ENCODE measurements around the gene MPP7. TPM values are rescaled to one million over a fixed set of nuclear protein-coding genes. Genes with fewer than 3 reads are reported as not detected.

MPP7 gene
- polyA plus RNA-seq, 1 donor from 2014 or later, result 6.1 TPM

GRCh38 chr10:28281726-28282315, 21.0 kb downstream of the MPP7 start:
- H3K9me3 ChIP-seq (ENCODE audit: low read length), result no peaks in the 10 kb centered on the region
- H3K36me3 ChIP-seq (ENCODE audit: insufficient read depth, low read length), result no peaks in the 10 kb centered on the region
- H3K9ac ChIP-seq (ENCODE audit: low read length), result no peak overlapping the region
- no peaks in the 10 kb centered on the region for H3K9me2 ChIP-seq (ENCODE audit: insufficient read depth, low read length)
- no peak overlapping the region for H3K27ac ChIP-seq (ENCODE audit: low read length)
- no peaks in the 10 kb centered on the region for H3K79me2 ChIP-seq (replicated peaks; ENCODE audit: insufficient read depth, low read length)
- TF ChIP-seq EP300 (conservative IDR thresholded peaks at IDR 0.05; ENCODE audit: poor library complexity, severe bottlenecking) (no peak), POLR2AphosphoS5 (IDR thresholded peaks at IDR 0.05) (no peak), TAF1 (IDR thresholded peaks at IDR 0.05; ENCODE audit: low read depth) (no peak), SMC3 (conservative IDR thresholded peaks at IDR 0.05; ENCODE audit: poor library complexity) (no peak), MXI1 (conservative IDR thresholded peaks at IDR 0.05; ENCODE audit: poor library complexity, severe bottlenecking) (no peak), EZH2 (IDR thresholded peaks at IDR 0.05; ENCODE audit: borderline replicate concordance, insufficient read depth, low read length, poor library complexity, severe bottlenecking) (no peak), REST (IDR thresholded peaks at IDR 0.05; ENCODE audit: borderline replicate concordance) (no peak), RAD21 (conservative IDR thresholded peaks at IDR 0.05) (no peak)
- TF ChIP-seq, protein P1, sequence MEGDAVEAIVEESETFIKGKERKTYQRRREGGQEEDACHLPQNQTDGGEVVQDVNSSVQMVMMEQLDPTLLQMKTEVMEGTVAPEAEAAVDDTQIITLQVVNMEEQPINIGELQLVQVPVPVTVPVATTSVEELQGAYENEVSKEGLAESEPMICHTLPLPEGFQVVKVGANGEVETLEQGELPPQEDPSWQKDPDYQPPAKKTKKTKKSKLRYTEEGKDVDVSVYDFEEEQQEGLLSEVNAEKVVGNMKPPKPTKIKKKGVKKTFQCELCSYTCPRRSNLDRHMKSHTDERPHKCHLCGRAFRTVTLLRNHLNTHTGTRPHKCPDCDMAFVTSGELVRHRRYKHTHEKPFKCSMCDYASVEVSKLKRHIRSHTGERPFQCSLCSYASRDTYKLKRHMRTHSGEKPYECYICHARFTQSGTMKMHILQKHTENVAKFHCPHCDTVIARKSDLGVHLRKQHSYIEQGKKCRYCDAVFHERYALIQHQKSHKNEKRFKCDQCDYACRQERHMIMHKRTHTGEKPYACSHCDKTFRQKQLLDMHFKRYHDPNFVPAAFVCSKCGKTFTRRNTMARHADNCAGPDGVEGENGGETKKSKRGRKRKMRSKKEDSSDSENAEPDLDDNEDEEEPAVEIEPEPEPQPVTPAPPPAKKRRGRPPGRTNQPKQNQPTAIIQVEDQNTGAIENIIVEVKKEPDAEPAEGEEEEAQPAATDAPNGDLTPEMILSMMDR (IDR thresholded peaks at IDR 0.05; ENCODE audit: poor library complexity, severe bottlenecking), result no peak
- no peak overlapping the region for H3K4me2 ChIP-seq (ENCODE audit: low read length)
- H3K4me3 ChIP-seq (ENCODE audit: low read length), result no peak overlapping the region
- H3F3A ChIP-seq (ENCODE audit: insufficient read depth, low read length, poor library complexity, severe bottlenecking), result no peaks in the 10 kb centered on the region
- no peaks in the 10 kb centered on the region for H3K27me3 ChIP-seq (ENCODE audit: insufficient read depth, low read depth, low read length)
- H4K20me1 ChIP-seq (ENCODE audit: insufficient read depth), result no peaks in the 10 kb centered on the region
- no peak overlapping the region for H2AFZ ChIP-seq (ENCODE audit: low read depth, low read length)

DNA sequence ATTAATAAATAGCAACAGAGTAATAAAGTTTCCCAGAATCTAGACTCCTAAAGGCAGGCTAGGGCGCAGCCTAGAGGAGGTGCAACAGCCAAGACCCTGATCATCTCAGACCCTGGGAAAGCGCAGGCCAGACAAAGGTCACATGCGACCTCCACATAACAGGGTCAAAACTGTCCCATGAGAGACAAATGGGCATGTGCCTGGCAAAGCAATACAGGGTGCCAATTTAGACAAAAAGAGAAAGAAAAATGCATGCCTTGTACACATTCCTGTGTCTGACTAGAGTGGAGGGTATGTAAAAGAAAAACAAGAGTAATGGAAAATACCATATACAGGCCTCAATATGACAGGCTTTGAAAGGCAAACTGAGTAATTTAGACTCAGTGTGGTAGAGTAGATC, 22.2 kb downstream of the MPP7 start:
- Histone ChIP-seq H3K79me2 (replicated peaks; ENCODE audit: insufficient read depth, low read length) (no peaks in the 10 kb centered on the region), H3K36me3 (ENCODE audit: insufficient read depth, low read length) (no peaks in the 10 kb centered on the region), H2AFZ (ENCODE audit: low read depth, low read length) (no peak overlapping the region), H3K9ac (ENCODE audit: low read length) (no peak overlapping the region), H4K20me1 (ENCODE audit: insufficient read depth) (no peaks in the 10 kb centered on the region), H3K9me2 (ENCODE audit: insufficient read depth, low read length) (no peaks in the 10 kb centered on the region), H3K9me3 (ENCODE audit: low read length) (no peaks in the 10 kb centered on the region), H3K27me3 (ENCODE audit: insufficient read depth, low read depth, low read length) (no peaks in the 10 kb centered on the region), H3F3A (ENCODE audit: insufficient read depth, low read length, poor library complexity, severe bottlenecking) (no peaks in the 10 kb centered on the region), H3K4me3 (ENCODE audit: low read length) (no peak overlapping the region), H3K27ac (ENCODE audit: low read length) (no peak overlapping the region), H3K4me2 (ENCODE audit: low read length) (no peak overlapping the region)
- TF ChIP-seq REST (IDR thresholded peaks at IDR 0.05; ENCODE audit: borderline replicate concordance), result no peak
- TF ChIP-seq, protein P1 (IDR thresholded peaks at IDR 0.05; ENCODE audit: poor library complexity, severe bottlenecking), result no peak
- TF ChIP-seq POLR2AphosphoS5 (IDR thresholded peaks at IDR 0.05), result no peak
- no peak for TF ChIP-seq MXI1 (conservative IDR thresholded peaks at IDR 0.05; ENCODE audit: poor library complexity, severe bottlenecking)
- no peak for TF ChIP-seq EP300 (conservative IDR thresholded peaks at IDR 0.05; ENCODE audit: poor library complexity, severe bottlenecking)
- no peak for TF ChIP-seq EZH2 (IDR thresholded peaks at IDR 0.05; ENCODE audit: borderline replicate concordance, insufficient read depth, low read length, poor library complexity, severe bottlenecking)
- TF ChIP-seq RAD21 (conservative IDR thresholded peaks at IDR 0.05), result no peak
- no peak for TF ChIP-seq SMC3 (conservative IDR thresholded peaks at IDR 0.05; ENCODE audit: poor library complexity)
- no peak for TF ChIP-seq TAF1 (IDR thresholded peaks at IDR 0.05; ENCODE audit: low read depth)
